C4-2B (cell line): ENCODE measurements around the gene WDR93.

ENCODE experiments used
- H3K27ac ChIP-seq: fragments of 450-650 bp; 2 replicates; pipeline ENCODE4 v1.5.1; 2017
- CTCF ChIP-seq: fragments of 450-650 bp; conservative IDR thresholded peaks from 2 replicates; pipeline ENCODE4 v1.5.1; 2017; ENCODE audit warnings: mild to moderate bottlenecking
- ZFX ChIP-seq: fragments of 450-650 bp; IDR thresholded peaks from 2 replicates; pipeline ENCODE4 v1.6.1; 2017

WDR93 gene

DNA sequence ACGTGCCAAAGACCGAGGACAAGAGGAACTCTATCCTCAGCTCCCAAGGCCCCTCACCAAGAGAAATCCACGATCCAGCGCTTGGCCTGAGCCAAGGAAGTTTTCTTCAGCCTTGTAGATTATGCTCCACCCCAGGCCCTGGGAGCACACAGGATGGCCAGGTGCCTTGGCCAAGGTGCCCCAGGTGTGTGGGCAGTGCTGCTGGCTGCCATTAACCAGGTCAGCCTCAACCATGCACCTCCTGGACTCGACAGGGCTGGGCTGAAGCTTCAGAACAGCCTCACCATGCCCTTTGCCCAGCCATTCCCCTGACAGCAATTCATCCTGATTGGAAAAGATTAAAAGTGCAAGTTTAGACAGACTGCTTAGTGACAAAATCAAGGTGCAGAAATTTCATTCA is 71.3 kb downstream of the WDR93 start:
- H3K27ac ChIP-seq = peak overlapping the region; percentile 47
- TF ChIP-seq CTCF (no peak), ZFX (no peak)

- peak overlapping the region; percentile 70 for H3K27ac ChIP-seq
- TF ChIP-seq ZFX = no peak
- no peak for TF ChIP-seq CTCF
Measured at GRCh38 chr15:89765694-89766093, 75.1 kb downstream of the WDR93 start.

DNA sequence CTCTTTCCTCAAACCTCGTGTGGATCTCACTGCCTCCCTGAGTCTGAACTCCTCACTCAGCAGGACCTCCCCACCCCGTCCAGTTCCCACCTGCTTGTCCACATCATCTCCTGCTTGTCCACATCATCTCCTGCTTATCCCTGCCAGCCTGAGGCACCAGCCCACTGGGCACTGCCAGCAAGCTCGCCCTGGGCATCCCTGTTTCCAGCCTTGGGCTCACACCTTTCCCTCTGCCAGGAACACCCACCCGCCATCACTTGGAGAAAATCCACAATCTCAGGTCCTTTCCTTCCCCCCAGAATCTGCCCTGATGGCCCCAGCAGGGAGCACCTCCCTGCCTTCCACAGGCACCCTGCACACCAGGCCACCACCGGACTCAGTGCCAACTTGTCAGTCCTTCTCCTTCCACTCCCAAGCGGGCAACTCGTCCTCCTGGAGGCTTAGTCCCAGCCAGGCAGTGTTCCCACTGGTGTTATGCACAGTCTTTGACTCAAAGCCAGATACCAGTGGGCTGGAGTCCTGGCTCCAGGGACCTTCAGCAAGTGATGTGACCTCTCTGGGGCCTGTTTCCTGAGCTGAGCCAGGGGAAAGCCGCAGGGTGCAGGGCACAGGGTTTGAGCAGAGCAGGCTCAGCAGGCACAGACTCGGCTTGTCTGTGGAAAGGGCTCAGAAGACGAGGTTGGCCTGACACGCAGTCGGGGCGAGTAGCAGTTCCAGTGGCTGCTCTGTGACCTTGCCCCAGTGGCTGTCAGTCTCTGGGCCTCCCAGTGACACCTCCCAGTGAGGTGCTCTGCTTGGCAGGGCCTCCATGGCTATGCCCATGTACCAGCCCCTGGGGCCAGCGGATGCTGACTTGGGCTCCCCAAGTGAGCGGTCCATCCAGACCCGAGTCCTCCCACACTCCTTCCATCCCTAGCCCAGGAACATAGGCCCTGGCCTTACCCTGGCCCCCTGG is 76.0 kb downstream of the WDR93 start:
- H3K27ac ChIP-seq = peak overlapping the region; percentile 70
- TF ChIP-seq ZFX = no peak

GRCh38 chr15:89767411-89767915 is 76.9 kb downstream of the WDR93 start:
- H3K27ac ChIP-seq = peak overlapping the region; percentile 70
- TF ChIP-seq ZFX = no peak
- no peak for TF ChIP-seq CTCF

GRCh38 chr15:89768071-89768500 is 77.5 kb downstream of the WDR93 start:
- TF ChIP-seq ZFX (peak; percentile 6; the same call in 1 of the 2 replicates), CTCF (no peak)
- peak overlapping the region; percentile 70 for H3K27ac ChIP-seq

DNA sequence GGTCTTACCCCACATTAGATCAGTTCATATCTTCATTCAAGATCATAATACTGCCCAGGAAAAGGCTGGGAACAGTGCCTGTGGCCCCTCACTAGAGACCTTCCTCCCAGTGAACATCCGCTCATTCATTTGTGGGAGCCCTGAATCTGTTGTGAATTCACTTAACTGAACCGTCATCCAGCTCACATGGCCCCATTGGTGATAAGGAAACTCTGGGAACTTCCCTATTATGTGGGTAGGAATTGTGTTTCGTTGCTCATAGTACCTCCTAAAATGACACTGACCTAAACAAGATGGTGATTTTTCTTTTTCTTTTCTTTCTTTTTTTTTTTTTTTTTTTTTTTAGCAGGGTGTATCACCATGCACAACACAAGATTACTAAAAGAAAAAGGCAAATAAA is 78.8 kb downstream of the WDR93 start:
- H3K27ac ChIP-seq = peak overlapping the region; percentile 70; the same call in 1 of the 2 replicates
- TF ChIP-seq CTCF (no peak), ZFX (no peak)

DNA sequence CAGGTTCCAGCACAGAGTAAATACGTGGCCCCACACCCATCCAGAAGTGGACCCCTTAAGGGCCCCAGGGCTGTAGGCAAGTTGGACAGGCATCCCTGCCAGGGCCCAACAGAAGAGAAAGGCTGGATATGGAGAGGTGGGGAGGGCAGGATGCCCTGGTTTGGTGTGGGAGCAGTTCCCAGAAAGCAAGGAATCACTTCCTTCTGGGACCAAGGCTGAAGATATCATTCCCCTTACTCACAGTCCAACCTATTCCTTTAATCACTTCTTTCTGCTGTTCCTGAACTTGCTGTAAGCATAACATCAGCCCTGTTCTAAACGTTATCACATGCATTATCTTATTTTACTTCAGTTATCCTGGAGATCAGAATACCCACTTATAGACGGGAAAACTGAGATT is 79.4 kb downstream of the WDR93 start:
- H3K27ac ChIP-seq = peak overlapping the region; percentile 14
- TF ChIP-seq ZFX = no peak
- TF ChIP-seq CTCF = no peak
